Gastrocnemius medialis (tissue), 4 donors: ENCODE data around the gene TMEM119.

ENCODE experiments used
- POLR2A ChIP-seq, 2 donors: fragments of 450-650 bp; IDR thresholded peaks; one replicate each; pipeline ENCODE4 v1.6.1; 2017; ENCODE audit warnings: antibody characterized with exemption in 2 of 2, mild to moderate bottlenecking in 2 of 2, moderate library complexity in 2 of 2
- TF ChIP-seq, protein P1 (sequence below), 5 experiments: fragments of 450-650 bp in 3 of 5; fragments of 200-600 bp in 2 of 5; sonication (generic) in 2 of 5; IDR thresholded peaks in 4 of 5; conservative IDR thresholded peaks in 1 of 5; 1 replicate in 4 of 5; 2 replicates in 1 of 5; pipeline ENCODE4 v1.5.1; 2016 to 2019; ENCODE audit warnings: antibody characterized with exemption in 5 of 5, mild to moderate bottlenecking in 3 of 5, moderate library complexity in 3 of 5

DNA sequence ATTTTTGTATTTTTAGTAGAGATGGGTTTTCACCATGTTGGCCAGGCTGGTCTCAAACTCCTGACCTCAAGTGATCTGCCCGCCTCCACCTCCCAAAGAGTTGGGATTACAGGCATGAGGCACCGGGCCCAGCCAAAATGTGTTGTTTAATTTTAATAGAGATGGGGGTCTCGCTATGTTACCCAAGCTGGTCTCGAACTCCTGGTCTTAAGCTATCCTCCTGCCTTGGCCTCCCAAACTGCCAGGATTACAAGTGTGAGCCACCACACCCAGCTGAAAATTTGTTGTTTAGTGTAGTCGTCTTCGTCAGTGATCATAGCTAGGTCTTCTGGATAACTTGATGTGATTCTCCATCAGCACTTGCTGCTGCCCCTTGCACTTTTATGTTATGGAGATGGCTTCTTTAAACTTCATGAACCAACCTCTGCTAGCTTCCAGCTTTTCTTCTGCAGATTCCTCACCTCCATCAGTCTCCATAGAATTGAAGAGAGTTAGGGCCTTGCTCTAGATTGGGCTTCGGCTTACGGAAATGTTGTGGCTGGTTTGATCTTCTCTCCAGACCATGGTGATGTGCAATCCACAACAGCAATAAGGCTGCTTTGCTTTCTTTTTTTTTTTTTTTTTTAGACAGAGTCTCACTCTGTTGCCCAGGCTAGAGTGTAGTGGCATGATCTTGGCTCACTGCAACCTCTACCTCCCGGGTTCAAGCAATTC is 22.5 kb downstream of the TMEM119 start:
- TF ChIP-seq, protein P1, sequence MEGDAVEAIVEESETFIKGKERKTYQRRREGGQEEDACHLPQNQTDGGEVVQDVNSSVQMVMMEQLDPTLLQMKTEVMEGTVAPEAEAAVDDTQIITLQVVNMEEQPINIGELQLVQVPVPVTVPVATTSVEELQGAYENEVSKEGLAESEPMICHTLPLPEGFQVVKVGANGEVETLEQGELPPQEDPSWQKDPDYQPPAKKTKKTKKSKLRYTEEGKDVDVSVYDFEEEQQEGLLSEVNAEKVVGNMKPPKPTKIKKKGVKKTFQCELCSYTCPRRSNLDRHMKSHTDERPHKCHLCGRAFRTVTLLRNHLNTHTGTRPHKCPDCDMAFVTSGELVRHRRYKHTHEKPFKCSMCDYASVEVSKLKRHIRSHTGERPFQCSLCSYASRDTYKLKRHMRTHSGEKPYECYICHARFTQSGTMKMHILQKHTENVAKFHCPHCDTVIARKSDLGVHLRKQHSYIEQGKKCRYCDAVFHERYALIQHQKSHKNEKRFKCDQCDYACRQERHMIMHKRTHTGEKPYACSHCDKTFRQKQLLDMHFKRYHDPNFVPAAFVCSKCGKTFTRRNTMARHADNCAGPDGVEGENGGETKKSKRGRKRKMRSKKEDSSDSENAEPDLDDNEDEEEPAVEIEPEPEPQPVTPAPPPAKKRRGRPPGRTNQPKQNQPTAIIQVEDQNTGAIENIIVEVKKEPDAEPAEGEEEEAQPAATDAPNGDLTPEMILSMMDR (IDR thresholded peaks at IDR 0.05 in 4 of 5, conservative IDR thresholded peaks at IDR 0.05 in 1 of 5) = no peak
- TF ChIP-seq POLR2A (IDR thresholded peaks at IDR 0.05) = no peak
